Adipose tissue (tissue), 3 donors: ENCODE data around the gene LLGL1. TPM values are rescaled to one million over a fixed set of nuclear protein-coding genes. Genes with fewer than 3 reads are reported as not detected.

Experiments
- H3K27ac ChIP-seq: one replicate; pipeline ENCODE4 v1.5.1; 2013; ENCODE audit warnings: low read depth, low read length
- WGBS, 3 donors: extraction: QIAGEN DNeasy Blood & Tissue Kit; methylation state at CpG; one replicate each; pipeline ENCODE4 v1.1.7; 2013; 5-methylcytosine and 5-hydroxymethylcytosine counted together
- polyA plus RNA-seq, 3 donors: library from polyadenylated mRNA; stranded (reverse); fragments of 200-250 nt; gene quantifications; one replicate each; pipeline ENCODE4 v1.2.3, GENCODE V29; 2013
- donor health status: healthy with polysubstance abuse.
- donor health status: Bipolar disorder and iron deficiency.
- donor health status: healthy.

LLGL1 gene
- polyA plus RNA-seq, 3 donors: 5.0 to 13.4 (median 7.9) TPM

- 1 to 2% (median 1%) methylated on average over 60 to 71 of the region's 71 CpGs for WGBS, 3 donors
- peak within 1 kb of the TSS; percentile 45 for H3K27ac ChIP-seq
Observed at GRCh38 chr17:18258356-18259038, 33.1 kb downstream of the LLGL1 start, which contains the start of gene FLII. TSS of gene FLII (minus strand) at chr17:18258738. CDS start at chr17:18258690, 48 bp downstream.

GRCh38 chr17:18259621-18260331, 34.3 kb downstream of the LLGL1 start:
- 67 to 71% (median 69%) methylated on average over 22 of the region's 22 CpGs for WGBS, 3 donors
- no peak overlapping the region for H3K27ac ChIP-seq

GRCh38 chr17:18260332-18261145, 35.1 kb downstream of the LLGL1 start, which contains the start of gene MIEF2:
TSS of gene MIEF2 (plus strand) at chr17:18260662. CDS start at chr17:18262721, 2,059 bp downstream.
- WGBS, 3 donors: 0 to 1% (median 1%) methylated on average over 69 to 72 of the region's 72 CpGs
- no peak within 1 kb of the TSS for H3K27ac ChIP-seq

- WGBS, 3 donors: 1 to 6% (median 3%) methylated on average over 16 of the region's 16 CpGs
- H3K27ac ChIP-seq: no peak overlapping the region
Observed at GRCh38 chr17:18261146-18261515, 35.7 kb downstream of the LLGL1 start.

GRCh38 chr17:18261659-18262058, 36.2 kb downstream of the LLGL1 start:
- 63 to 98% (median 89%) methylated on average over 3 of the region's 3 CpGs for WGBS, 3 donors

GRCh38 chr17:18262111-18262510, 36.7 kb downstream of the LLGL1 start:
- no peak overlapping the region for H3K27ac ChIP-seq
- 72 to 88% (median 86%) methylated on average over 2 of the region's 2 CpGs for WGBS, 3 donors

More at GRCh38 chr17:18261659-18262058, 36.2 kb downstream of the LLGL1 start:
- H3K27ac ChIP-seq: no peak overlapping the region

- H3K27ac ChIP-seq: no peak overlapping the region
- 44 to 89% (median 88%) methylated on average over 12 of the region's 12 CpGs for WGBS, 3 donors
Observed at GRCh38 chr17:18262641-18263040, 37.2 kb downstream of the LLGL1 start.

GRCh38 chr17:18263885-18264682, 38.6 kb downstream of the LLGL1 start:
- 92 to 94% (median 93%) methylated on average over 40 to 50 of the region's 50 CpGs for WGBS, 3 donors
- H3K27ac ChIP-seq: no peak overlapping the region

GRCh38 chr17:18267366-18267765, 41.9 kb downstream of the LLGL1 start:
- no peak overlapping the region for H3K27ac ChIP-seq
- WGBS, 3 donors: 80 to 83% (median 82%) methylated on average over 10 of the region's 10 CpGs

GRCh38 chr17:18267927-18268711, 42.7 kb downstream of the LLGL1 start:
- H3K27ac ChIP-seq: no peak overlapping the region
- WGBS, 3 donors: 55 to 59% (median 55%) methylated on average over 14 of the region's 14 CpGs

- WGBS, 3 donors: 85 to 88% (median 85%) methylated on average over 14 of the region's 14 CpGs
- no peak overlapping the region for H3K27ac ChIP-seq
Observed at GRCh38 chr17:18270046-18270931, 44.9 kb downstream of the LLGL1 start.

GRCh38 chr17:18277076-18277475, 51.6 kb downstream of the LLGL1 start:
- 84 to 92% (median 88%) methylated on average over 1 of the region's 1 CpG for WGBS, 3 donors
- no peak overlapping the region for H3K27ac ChIP-seq

- WGBS, 3 donors: 77 to 87% (median 83%) methylated on average over 3 of the region's 3 CpGs
- no peak overlapping the region for H3K27ac ChIP-seq
Observed at GRCh38 chr17:18278867-18279266, 53.4 kb downstream of the LLGL1 start.

GRCh38 chr17:18280249-18280648, 54.8 kb downstream of the LLGL1 start:
- WGBS, 3 donors: 92 to 97% (median 95%) methylated on average over 4 of the region's 4 CpGs
- H3K27ac ChIP-seq: no peak overlapping the region

GRCh38 chr17:18280766-18281371, 55.4 kb downstream of the LLGL1 start:
- 54 to 79% (median 72%) methylated on average over 5 of the region's 5 CpGs for WGBS, 3 donors

GRCh38 chr17:18281788-18282187, 56.4 kb downstream of the LLGL1 start:
- 87 to 92% (median 92%) methylated on average over 6 of the region's 6 CpGs for WGBS, 3 donors
- no peak overlapping the region for H3K27ac ChIP-seq

More at GRCh38 chr17:18280766-18281371, 55.4 kb downstream of the LLGL1 start:
- H3K27ac ChIP-seq: no peak overlapping the region
